ENCODE data around the gene SOX8. TPM values are rescaled to one million over a fixed set of nuclear protein-coding genes. Genes with fewer than 3 reads are reported as not detected.
"Not testable (repeated sequence)": the region's sequence is repeated elsewhere in the genome, so short reads cannot be mapped to it uniquely, and the experiment has no call there.

The SOX8 gene
- total and polyA plus RNA-seq, 2 donors from 2014 or later, result 0.17 to 1.0 TPM

DNA sequence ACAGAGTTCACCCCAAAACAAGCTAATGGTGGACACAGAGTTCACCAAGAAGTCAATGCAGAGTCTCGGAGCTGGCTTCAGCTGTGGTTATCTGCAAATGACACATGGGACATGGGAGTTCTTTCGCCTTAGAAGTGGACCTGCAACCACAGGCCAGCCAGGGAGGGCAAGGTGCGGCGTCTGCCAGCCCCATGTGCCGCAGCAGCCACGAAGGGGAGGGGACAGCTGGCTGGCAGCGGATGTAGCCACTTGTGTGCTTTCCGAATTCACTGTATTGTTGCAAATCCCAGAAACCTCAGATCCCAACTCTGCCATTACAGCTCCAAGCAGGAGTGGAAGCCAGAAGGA is 35.5 kb upstream of the SOX8 start:
- FAIRE-seq (no peak), DNase-seq (peak in 1 of 5 donors; percentile 30)
- TF ChIP-seq, protein P1, sequence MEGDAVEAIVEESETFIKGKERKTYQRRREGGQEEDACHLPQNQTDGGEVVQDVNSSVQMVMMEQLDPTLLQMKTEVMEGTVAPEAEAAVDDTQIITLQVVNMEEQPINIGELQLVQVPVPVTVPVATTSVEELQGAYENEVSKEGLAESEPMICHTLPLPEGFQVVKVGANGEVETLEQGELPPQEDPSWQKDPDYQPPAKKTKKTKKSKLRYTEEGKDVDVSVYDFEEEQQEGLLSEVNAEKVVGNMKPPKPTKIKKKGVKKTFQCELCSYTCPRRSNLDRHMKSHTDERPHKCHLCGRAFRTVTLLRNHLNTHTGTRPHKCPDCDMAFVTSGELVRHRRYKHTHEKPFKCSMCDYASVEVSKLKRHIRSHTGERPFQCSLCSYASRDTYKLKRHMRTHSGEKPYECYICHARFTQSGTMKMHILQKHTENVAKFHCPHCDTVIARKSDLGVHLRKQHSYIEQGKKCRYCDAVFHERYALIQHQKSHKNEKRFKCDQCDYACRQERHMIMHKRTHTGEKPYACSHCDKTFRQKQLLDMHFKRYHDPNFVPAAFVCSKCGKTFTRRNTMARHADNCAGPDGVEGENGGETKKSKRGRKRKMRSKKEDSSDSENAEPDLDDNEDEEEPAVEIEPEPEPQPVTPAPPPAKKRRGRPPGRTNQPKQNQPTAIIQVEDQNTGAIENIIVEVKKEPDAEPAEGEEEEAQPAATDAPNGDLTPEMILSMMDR (IDR thresholded peaks at IDR 0.05; ENCODE audit: borderline replicate concordance, extremely low read depth, insufficient read depth), result no peak
- Histone ChIP-seq H3K27ac (ENCODE audit: low read depth in 2 of 2, low read length in 2 of 2) (no peak overlapping the region), H3K27me3 (ENCODE audit: control insufficient read depth, insufficient read depth, low read length) (no peaks in the 10 kb centered on the region), H3K4me3 (ENCODE audit: low read length in 3 of 3) (no peak overlapping the region), H3K36me3 (ENCODE audit: control insufficient read depth in 2 of 3, insufficient read depth in 3 of 3, low read length in 3 of 3) (peaks cover 2 to 8% (median 3%) of the 10 kb centered on the region in 3 donors), H3K9ac (ENCODE audit: low read length in 3 of 3) (no peak overlapping the region), H3K4me1 (ENCODE audit: control insufficient read depth in 2 of 3, insufficient read depth in 2 of 3, low read depth in 1 of 3, low read length in 3 of 3) (peaks cover 0 to 3% (median 0%) of the 10 kb centered on the region in 3 donors), H3K9me3 (ENCODE audit: control insufficient read depth in 2 of 3, insufficient read depth in 1 of 3, low read length in 3 of 3) (peaks cover 1 to 15% (median 7%) of the 10 kb centered on the region in 3 donors)
- intact Hi-C loops (cut with DNase I), result no loop called here

DNA sequence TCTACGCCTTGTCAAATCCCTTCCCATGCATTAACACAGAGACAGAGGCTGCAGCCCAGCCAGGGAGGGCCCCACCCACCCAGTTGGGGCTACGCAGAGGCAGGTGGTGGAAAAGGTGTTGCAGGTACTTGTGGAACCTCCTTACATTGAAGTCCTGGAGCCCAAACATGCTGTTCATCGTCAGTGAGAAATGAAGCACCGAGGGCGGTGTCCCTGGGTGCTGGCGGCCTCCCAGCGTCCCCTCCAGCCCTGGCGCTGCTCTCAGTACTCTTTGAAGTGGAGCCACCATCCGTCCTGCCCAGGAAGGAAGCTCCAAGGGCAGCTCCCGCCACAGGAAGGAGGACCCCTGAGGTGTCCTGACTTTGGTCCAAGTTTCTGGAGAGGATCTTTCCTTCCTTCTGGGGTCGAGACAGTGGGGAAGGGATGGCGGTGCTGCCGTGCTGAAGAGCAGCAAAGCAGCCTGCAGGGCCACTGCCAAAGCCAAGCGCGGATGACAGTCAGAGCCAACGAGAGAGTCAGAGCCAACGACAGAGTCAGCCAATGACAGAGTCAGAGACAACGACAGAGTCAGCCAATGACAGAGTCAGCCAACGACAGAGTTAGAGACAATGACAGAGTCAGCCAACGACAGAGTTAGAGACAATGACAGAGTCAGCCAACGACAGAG is 34.2 kb upstream of the SOX8 start:
- intact Hi-C loops (cut with DNase I), result no loop called here
- peaks cover 0 to 10% (median 3%) of the 10 kb centered on the region in 3 donors for H3K36me3 ChIP-seq (ENCODE audit: control insufficient read depth in 2 of 3, insufficient read depth in 3 of 3, low read length in 3 of 3)
- H3K4me1 ChIP-seq (ENCODE audit: control insufficient read depth in 2 of 3, insufficient read depth in 2 of 3, low read depth in 1 of 3, low read length in 3 of 3), result peaks cover 0 to 3% (median 0%) of the 10 kb centered on the region in 3 donors
- DNase-seq, result peak in 1 of 5 donors; percentile 34
- H3K4me3 ChIP-seq (ENCODE audit: low read length in 3 of 3), result no peak overlapping the region
- TF ChIP-seq, protein P1 (IDR thresholded peaks at IDR 0.05; ENCODE audit: borderline replicate concordance, extremely low read depth, insufficient read depth), result no peak
- no peak for FAIRE-seq
- H3K27me3 ChIP-seq (ENCODE audit: control insufficient read depth, insufficient read depth, low read length), result no peaks in the 10 kb centered on the region
- H3K9ac ChIP-seq (ENCODE audit: low read length in 3 of 3), result no peak overlapping the region
- peaks cover 1 to 5% (median 3%) of the 10 kb centered on the region in 3 donors for H3K9me3 ChIP-seq (ENCODE audit: control insufficient read depth in 2 of 3, insufficient read depth in 1 of 3, low read length in 3 of 3)
- H3K27ac ChIP-seq (ENCODE audit: low read depth in 2 of 2, low read length in 2 of 2), result no peak overlapping the region

DNA sequence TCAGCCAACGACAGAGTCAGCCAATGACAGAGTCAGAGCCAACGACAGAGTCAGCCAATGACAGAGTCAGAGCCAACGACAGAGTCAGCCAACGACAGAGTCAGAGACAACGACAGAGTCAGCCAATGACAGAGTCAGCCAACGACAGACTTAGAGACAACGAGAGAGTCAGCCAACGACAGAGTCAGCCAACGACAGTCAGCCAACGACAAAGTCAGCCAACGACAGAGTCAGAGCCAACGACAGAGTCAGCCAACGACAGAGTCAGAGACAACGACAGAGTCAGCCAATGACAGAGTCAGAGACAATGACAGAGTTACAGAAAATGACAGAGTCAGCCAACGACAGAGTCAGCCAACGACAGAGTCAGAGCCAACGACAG is 33.7 kb upstream of the SOX8 start:
- H3K27ac ChIP-seq (ENCODE audit: low read depth in 2 of 2, low read length in 2 of 2); H3K4me3 ChIP-seq (ENCODE audit: low read length in 3 of 3); H3K9me3 ChIP-seq (ENCODE audit: control insufficient read depth in 2 of 3, insufficient read depth in 1 of 3, low read length in 3 of 3); FAIRE-seq; H3K4me1 ChIP-seq (ENCODE audit: control insufficient read depth in 2 of 3, insufficient read depth in 2 of 3, low read depth in 1 of 3, low read length in 3 of 3); intact Hi-C loops (cut with DNase I); H3K9ac ChIP-seq (ENCODE audit: low read length in 3 of 3); H3K27me3 ChIP-seq (ENCODE audit: control insufficient read depth, insufficient read depth, low read length): not testable (repeated sequence)
- DNase-seq, result peak in 1 of 5 donors; percentile 8
- H3K36me3 ChIP-seq (ENCODE audit: control insufficient read depth in 2 of 3, insufficient read depth in 3 of 3, low read length in 3 of 3), result peaks cover 0 to 10% (median 3%) of the 10 kb centered on the region in 3 donors

DNA sequence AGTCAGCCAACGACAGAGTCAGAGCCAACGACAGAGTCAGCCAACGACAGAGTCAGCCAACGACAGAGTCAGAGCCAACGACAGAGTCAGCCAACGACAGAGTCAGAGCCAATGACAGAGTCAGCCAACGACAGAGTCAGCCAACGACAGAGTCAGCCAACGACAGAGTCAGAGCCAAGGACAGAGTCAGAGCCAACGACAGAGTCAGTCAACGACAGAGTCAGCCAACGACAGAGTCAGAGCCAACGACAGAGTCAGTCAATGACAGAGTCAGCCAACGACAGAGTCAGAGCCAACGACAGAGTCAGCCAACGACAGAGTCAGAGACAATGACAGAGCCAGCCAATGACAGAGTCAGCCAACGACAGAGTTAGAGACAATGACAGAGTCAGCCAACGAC is 32.8 kb upstream of the SOX8 start:
- intact Hi-C loops (cut with DNase I); H3K27me3 ChIP-seq (ENCODE audit: control insufficient read depth, insufficient read depth, low read length); DNase-seq; H3K9me3 ChIP-seq (ENCODE audit: control insufficient read depth in 2 of 3, insufficient read depth in 1 of 3, low read length in 3 of 3); H3K4me1 ChIP-seq (ENCODE audit: control insufficient read depth in 2 of 3, insufficient read depth in 2 of 3, low read depth in 1 of 3, low read length in 3 of 3); H3K27ac ChIP-seq (ENCODE audit: low read depth in 2 of 2, low read length in 2 of 2); H3K4me3 ChIP-seq (ENCODE audit: low read length in 3 of 3); H3K9ac ChIP-seq (ENCODE audit: low read length in 3 of 3); FAIRE-seq: not testable (repeated sequence)
- H3K36me3 ChIP-seq (ENCODE audit: control insufficient read depth in 2 of 3, insufficient read depth in 3 of 3, low read length in 3 of 3), result peaks cover 0 to 10% (median 4%) of the 10 kb centered on the region in 3 donors

DNA sequence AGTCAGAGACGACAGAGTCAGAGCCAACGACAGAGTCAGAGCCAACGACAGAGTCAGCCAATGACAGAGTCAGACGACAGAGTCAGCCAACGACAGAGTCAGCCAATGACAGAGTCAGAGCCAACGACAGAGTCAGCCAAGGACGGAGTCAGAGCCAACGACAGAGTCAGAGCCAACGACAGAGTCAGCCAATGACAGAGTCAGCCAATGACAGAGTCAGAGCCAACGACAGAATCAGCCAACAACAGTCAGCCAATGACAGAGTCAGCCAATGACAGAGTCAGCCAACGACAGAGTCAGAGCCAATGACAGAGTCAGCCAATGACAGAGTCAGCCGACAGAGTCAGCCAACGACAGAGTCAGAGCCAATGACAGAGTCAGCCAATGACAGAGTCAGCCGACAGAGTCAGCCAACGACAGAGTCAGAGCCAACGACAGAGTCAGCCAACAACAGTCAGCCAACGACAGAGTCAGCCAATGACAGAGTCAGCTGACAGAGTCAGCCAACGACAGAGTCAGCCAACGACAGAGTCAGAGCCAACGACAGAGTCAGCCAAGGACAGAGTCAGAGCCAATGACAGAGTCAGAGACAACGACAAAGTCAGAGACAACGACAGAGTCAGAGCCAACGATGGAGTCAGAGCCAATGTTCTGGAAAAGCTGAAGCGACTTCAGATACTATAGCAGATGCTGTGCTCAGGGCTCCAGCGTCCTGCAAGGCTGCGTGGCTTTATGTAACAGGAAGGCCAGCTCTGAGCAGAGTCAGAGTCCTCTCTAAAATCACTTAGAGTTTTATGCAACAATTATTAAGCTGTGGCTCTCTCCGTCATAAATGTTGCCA is 30.6 kb upstream of the SOX8 start:
- peak in 1 of 5 donors; percentile 10 for DNase-seq
- H3K4me3 ChIP-seq (ENCODE audit: low read length in 3 of 3); H3K27me3 ChIP-seq (ENCODE audit: control insufficient read depth, insufficient read depth, low read length); FAIRE-seq; H3K9me3 ChIP-seq (ENCODE audit: control insufficient read depth in 2 of 3, insufficient read depth in 1 of 3, low read length in 3 of 3); H3K27ac ChIP-seq (ENCODE audit: low read depth in 2 of 2, low read length in 2 of 2); H3K9ac ChIP-seq (ENCODE audit: low read length in 3 of 3); intact Hi-C loops (cut with DNase I); H3K4me1 ChIP-seq (ENCODE audit: control insufficient read depth in 2 of 3, insufficient read depth in 2 of 3, low read depth in 1 of 3, low read length in 3 of 3): not testable (repeated sequence)
- H3K36me3 ChIP-seq (ENCODE audit: control insufficient read depth in 2 of 3, insufficient read depth in 3 of 3, low read length in 3 of 3), result peaks cover 2 to 16% (median 12%) of the 10 kb centered on the region in 3 donors
